Endothelial cell of umbilical vein (primary cell): ENCODE data around the gene ARHGAP10.

Source experiments
- CTCF ChIP-seq, 2 donors: IDR thresholded peaks; 1 replicate in 1 of 2; 2 replicates in 1 of 2; pipeline ENCODE4 v1.5.1; 2011; ENCODE audit warnings: low read length in 2 of 2, mild to moderate bottlenecking in 2 of 2, moderate library complexity in 2 of 2, control low read depth in 1 of 2, inconsistent platforms in 1 of 2, low read depth in 1 of 2; ENCODE audit not compliant: insufficient read depth in 1 of 2; ENCODE audit errors: extremely low read depth in 1 of 2
- EZH2 ChIP-seq: IDR thresholded peaks from 2 replicates; pipeline ENCODE4 v1.6.1; 2012; ENCODE audit warnings: borderline replicate concordance, low read depth, mild to moderate bottlenecking, moderate library complexity, low read length, inconsistent platforms; ENCODE audit not compliant: severe bottlenecking
- GATA2 ChIP-seq: IDR thresholded peaks from 2 replicates; pipeline ENCODE4 v1.7.0; 2011; ENCODE audit warnings: low read depth, mild to moderate bottlenecking, moderate library complexity, mixed read lengths, low read length; ENCODE audit not compliant: insufficient read length, insufficient read depth
- JUN ChIP-seq: IDR thresholded peaks from 2 replicates; pipeline ENCODE4 v1.6.1; 2011; ENCODE audit warnings: borderline replicate concordance, low read depth; ENCODE audit not compliant: insufficient read length, insufficient read depth
- MAX ChIP-seq: IDR thresholded peaks from 2 replicates; pipeline ENCODE4 v1.6.1; 2011; ENCODE audit not compliant: insufficient read depth, insufficient read length
- MYC ChIP-seq: IDR thresholded peaks from one replicate; pipeline ENCODE4 v1.6.1; 2011; ENCODE audit warnings: mild to moderate bottlenecking, low read depth, low read length
- POLR2A ChIP-seq: IDR thresholded peaks from 2 replicates; pipeline ENCODE4 v1.6.1; 2012; ENCODE audit warnings: low read depth, mild to moderate bottlenecking, control low read depth, low read length
- POLR2AphosphoS5 ChIP-seq: IDR thresholded peaks from 2 replicates; pipeline ENCODE4 v1.6.1; 2012; ENCODE audit warnings: low read depth, mild to moderate bottlenecking, control low read depth, low read length, moderate library complexity; ENCODE audit not compliant: insufficient read depth

- TF ChIP-seq CTCF (IDR thresholded peaks at IDR 0.05; ENCODE audit: extremely low read depth in 1 of 2, insufficient read depth in 1 of 2, low read depth in 1 of 2, low read length in 2 of 2) (no peak), POLR2AphosphoS5 (no peak), EZH2 (no peak), JUN (no peak), POLR2A (no peak), MAX (no peak), GATA2 (no peak), MYC (no peak)
Observed at GRCh38 chr4:148097801-148098200, 365.9 kb downstream of the ARHGAP10 start.
